Measurements from ENCODE around the gene VAV2. TPM values are rescaled to one million over a fixed set of nuclear protein-coding genes. Genes with fewer than 3 reads are reported as not detected.
A peak's percentile ranks its signal among the peaks of the same experiment; 100 is the strongest.

VAV2 gene
- total RNA-seq, 1 experiment from 2014 or later, result 12.5 TPM

- no peak for DNase-seq (ENCODE audit: low read depth)
Measured at GRCh38 chr9:133734590-133735414, 257.3 kb downstream of the VAV2 start.

- DNase-seq (ENCODE audit: low read depth), result no peak
Measured at GRCh38 chr9:133733796-133734533, 258.2 kb downstream of the VAV2 start.

- no peak for DNase-seq (ENCODE audit: low read depth)
Measured at GRCh38 chr9:133733421-133733795, 258.7 kb downstream of the VAV2 start.

GRCh38 chr9:133732639-133733408, 259.3 kb downstream of the VAV2 start:
- DNase-seq (ENCODE audit: low read depth), result no peak

GRCh38 chr9:133731876-133732638, 260.1 kb downstream of the VAV2 start:
- DNase-seq (ENCODE audit: low read depth), result peak; percentile 48

GRCh38 chr9:133730994-133731715, 261.0 kb downstream of the VAV2 start:
- no peak for DNase-seq (ENCODE audit: low read depth)

GRCh38 chr9:133729617-133730281, 262.4 kb downstream of the VAV2 start:
- DNase-seq (ENCODE audit: low read depth), result no peak

- DNase-seq (ENCODE audit: low read depth), result no peak
Measured at GRCh38 chr9:133728856-133729616, 263.1 kb downstream of the VAV2 start.

GRCh38 chr9:133727876-133728441, 264.2 kb downstream of the VAV2 start:
- DNase-seq (ENCODE audit: low read depth), result no peak

GRCh38 chr9:133727277-133727875, 264.7 kb downstream of the VAV2 start:
- DNase-seq (ENCODE audit: low read depth), result no peak

GRCh38 chr9:133726401-133727276, 265.5 kb downstream of the VAV2 start:
- peak; percentile 49 for DNase-seq (ENCODE audit: low read depth)

GRCh38 chr9:133725886-133726285, 266.2 kb downstream of the VAV2 start:
- no peak for DNase-seq (ENCODE audit: low read depth)

GRCh38 chr9:133718563-133719315, 273.4 kb downstream of the VAV2 start:
- DNase-seq (ENCODE audit: low read depth), result no peak

GRCh38 chr9:133717113-133718031, 274.8 kb downstream of the VAV2 start:
- no peak for DNase-seq (ENCODE audit: low read depth)

GRCh38 chr9:133716564-133717112, 275.5 kb downstream of the VAV2 start:
- no peak for DNase-seq (ENCODE audit: low read depth)

Measured in HT1080 (cell line).